Activated naive CD4-positive, alpha-beta T cell (primary cell): ENCODE data around the gene HPS1.
"Not testable (repeated sequence)": the region's sequence is repeated elsewhere in the genome, so short reads cannot be mapped to it uniquely, and the experiment has no call there.

Experiments
- DNase-seq, 4 experiments: peaks; one replicate each; lab custom pipeline; 2025; lab: John Stamatoyannopoulos, UW

The HPS1 gene

DNA sequence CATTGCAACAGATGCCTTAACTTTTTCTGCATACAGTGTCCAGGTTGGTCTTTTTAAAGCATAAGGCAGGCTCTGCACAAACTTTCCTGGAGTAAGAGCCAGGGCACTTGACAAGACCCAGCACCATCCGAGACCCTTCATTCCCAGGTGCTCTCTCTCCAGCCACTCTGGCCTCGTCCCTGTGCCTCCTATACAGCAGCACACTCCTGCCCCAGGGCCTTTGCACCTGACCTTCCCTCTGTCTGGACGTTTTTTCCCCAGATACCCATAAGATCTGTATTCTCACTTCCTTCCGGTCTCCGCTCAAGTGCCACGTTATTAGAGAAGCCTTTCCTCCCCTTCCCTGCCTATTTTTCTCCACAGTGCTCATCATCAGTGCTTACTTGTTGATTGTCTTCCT is 57.3 kb downstream of the HPS1 start:
- DNase-seq, result no peak

- no peak for DNase-seq
Observed at GRCh38 chr10:98388101-98388655, 58.6 kb downstream of the HPS1 start.

- DNase-seq, result no peak
Observed at GRCh38 chr10:98384531-98385133, 62.1 kb downstream of the HPS1 start.

DNA sequence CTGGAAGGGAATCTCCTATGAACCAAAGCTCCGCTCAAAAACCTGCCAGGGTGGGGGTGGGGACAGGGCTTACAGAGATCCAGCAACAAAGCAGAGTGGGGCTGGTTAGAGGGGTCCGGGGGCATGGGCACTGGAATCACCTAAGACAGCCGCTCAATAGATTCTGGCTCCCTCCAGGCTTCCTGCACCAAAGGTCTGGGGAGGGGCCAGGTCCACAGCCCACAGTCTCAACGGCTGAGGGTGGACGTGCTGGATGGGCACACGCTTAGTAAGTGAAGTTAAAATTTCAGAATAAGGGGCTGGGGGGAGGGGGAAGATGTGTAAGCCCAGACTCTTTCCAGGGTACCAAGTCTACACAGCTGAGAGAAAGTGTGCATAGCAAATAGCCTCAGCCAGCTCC is 62.9 kb downstream of the HPS1 start:
- no peak for DNase-seq

DNA sequence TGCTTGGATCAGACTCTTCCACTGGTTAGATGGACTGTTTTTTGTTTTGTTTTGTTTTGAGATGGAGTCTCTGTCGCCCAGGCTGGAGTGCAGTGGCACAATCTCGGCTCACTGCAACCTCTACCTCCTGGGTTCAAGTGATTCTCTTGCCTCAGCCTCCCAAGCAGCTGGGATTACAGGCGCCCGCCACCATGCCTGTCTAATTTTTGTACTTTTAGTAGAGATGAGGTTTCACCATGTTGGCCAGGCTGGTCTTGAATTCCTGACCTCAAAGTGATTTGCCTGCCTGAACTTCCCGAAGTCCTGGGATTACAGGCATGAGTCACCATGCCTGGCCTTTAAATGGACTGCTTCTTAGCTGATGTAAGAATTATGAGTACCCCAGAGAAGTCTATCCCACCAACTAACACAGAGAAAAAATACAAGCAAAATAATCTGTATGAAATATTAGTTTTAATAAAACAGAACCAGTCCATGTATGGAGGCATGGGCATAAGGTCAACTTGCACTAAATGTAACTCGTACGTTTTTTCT is 63.5 kb downstream of the HPS1 start:
- DNase-seq, result not testable (repeated sequence)

GRCh38 chr10:98382691-98383101 is 64.0 kb downstream of the HPS1 start:
- no peak for DNase-seq

DNA sequence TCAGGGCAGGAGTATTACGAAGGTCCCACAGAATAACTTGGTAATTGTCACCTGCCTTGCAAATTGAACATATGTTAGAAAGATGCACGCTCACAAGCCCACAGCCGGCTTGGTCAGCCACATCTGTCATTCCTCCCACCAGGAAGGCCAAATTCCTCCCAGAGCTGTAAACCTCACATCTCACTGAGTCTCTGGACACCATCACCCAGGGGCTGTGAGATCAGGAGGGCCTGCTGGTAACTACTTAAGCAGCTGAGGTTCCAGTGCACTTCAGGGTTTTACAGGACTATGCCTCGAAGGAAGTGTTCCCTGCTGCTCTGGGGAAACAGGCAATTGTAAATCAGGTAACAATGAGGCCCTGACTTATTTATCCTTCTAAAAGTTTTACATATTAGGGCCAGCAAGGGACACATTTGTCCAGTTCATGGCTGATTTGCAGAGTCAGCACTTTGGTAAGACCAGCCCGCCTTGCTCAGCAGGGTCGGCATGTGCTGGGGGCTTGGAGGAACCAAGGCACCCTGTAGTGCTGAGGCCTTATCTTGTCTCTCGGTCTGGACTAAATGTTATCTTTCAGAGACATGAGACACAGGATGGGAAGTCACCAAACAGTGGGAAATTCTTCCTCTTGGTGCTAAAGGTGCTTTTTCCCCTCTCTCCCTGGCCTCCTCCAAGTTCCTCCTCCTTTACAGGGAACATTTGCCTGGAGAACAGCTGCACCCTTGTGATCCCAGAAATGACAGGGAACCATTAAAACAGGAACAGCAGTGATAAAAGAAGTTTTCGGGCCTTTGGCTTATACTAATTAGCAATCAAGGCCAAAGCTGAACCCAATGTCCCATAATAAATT is 66.0 kb downstream of the HPS1 start:
- no peak for DNase-seq

DNA sequence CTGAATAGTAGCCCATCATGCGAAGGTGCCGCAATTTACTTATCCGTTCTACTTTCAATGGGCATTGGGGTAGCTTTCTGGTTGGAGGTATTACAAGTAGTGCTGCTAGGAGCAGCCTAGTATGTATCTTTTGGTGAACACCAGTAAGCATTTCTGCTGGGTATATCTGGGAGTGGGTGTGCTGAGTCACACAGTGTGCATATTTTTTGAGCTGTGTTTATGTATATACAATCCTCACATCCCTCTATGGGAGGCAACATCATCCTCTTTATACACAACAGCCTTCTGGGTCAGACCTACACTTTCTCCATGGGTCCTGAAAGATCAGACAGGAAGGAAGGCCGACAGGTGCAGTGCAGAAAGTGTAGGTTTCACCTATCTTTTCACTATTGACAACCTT is 68.0 kb downstream of the HPS1 start:
- DNase-seq, result no peak

DNA sequence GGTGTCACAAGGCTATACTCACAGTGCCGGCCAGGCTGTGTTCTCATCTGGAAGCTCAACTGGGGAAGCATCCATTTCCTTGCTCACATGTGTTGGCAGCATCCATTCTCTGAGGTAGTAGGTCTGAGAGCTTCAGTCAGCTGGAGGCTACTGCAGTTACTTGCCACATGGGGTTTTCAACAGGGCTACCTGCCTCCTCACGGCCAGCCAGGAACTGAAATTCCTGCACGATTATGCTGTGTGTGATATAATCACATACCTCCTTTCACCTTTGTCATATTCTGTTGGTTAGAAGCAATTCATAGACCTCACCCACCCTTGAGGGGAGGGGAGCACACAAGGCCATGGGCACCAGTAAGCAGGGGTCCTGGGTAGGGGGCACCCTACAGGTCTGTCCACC is 69.2 kb downstream of the HPS1 start:
- no peak for DNase-seq

GRCh38 chr10:98377001-98377400 is 69.7 kb downstream of the HPS1 start:
- DNase-seq, result no peak

- DNase-seq, result no peak
Observed at GRCh38 chr10:98376485-98376884, 70.2 kb downstream of the HPS1 start.

DNA sequence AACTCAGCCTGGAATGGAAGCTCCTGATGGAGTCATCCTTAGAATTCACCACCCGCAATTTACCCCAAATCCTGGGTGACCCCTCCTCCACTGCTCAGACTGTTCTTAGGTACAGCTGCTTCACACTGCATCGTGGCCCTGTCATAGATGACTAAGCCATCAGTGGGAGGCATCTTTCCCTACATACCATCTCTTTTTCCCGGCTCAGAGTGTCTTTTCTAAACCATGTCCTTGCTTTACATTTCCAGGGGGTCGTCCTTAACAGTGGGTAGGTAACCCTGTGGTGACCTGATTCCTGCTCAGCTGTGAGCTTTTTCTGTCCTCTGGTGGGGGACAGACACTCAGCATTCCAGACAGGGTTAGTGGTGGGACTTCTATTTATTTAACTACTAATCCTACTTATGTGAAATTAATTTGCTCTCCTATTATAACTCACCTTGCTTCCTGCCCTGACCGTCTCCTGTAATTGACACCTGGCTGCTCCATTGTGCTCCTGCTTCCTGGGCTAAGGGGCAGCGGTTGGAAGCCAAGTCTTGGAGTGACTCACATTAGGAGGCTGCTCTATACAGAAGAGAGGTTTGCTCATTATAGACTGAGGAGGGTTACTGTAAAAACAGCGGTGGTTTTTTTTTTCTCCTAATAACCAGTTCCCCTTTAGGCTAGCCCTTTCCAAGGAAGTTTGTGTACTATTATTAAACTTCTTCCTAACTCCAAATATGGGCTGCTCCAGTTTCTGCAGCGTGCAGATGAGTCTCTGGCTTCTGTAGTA is 72.3 kb downstream of the HPS1 start:
- no peak for DNase-seq

DNA sequence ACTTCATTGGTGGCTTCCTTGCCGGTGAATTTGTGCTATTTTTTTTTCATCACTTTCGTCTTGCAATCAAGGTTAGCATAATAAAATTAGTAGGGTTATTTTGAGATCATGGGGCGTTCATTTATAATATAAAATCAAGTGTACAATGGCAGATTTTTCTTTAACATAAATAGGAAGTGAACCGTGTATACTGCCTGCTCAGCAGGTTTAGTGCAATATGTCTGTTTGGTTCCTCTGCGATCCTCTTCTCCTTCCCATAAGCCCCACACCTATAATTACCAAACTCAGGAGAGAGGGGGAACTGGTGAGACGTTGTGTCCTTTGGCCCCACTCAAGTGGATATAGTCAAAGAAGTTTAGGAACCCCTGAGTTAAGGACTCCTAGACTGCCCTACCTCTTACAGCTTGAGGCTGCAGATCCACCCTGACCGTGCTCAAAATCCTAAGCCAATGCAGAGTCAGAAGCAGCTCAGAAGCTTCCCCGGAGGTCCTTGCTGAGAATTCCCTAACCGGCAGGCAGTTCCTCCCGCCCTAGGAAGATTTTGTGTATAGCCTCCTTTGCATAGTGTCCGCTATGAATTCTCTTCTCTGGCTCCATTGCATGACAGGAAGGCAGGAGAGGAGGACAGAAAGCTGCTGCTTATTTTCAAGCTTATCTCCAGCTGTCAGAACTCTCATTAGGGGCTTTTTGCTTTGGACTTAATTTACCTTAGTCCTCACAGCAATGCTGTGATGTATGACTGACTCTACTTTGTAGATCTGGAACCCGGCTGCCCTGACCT is 73.3 kb downstream of the HPS1 start:
- no peak for DNase-seq

DNA sequence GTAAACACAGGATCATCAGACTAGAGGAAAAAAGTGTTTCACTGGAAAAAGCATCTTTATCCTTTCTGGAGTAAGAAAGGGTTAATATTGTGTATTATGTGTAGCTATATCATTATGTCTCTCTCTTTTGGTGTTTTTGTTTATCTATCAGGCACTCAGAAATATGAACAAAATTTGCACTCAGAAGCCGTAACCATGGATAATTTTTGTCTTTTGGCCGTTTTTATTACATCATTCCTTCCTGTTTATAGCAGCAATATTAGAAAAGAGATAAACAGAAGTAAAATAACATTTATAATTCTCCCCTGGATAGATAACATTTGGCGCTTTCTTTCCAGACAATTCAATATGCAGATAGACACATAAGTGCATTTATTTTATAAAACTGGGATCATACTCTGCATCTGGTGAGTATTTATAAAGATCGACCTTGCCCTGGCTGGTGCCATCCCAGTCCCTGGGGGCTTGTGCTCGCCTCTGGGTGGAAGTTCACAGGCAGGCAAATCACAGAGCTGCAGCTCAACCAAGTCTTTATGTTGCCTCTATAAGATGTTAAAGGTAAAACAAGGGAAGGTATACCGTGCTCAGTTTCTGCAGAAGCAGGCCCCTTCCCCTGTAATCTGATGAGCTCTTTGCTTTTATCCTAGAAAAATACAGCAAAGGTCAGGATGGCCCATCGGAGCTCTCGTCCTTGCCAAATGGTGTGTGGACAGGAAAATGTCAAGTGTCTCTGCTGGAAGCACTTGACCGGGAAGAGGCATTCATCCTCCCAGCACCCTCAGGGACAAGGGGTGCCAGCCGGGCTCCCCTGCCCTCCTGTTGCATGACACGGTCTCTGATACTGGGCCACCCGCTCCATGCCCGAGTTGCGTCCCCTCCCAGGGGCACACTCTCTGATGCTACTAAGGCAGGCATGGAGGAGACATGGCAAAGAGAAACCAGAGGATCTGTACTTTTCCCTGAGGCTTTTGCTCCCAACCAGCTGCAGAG is 75.6 kb downstream of the HPS1 start:
- DNase-seq, result no peak

DNA sequence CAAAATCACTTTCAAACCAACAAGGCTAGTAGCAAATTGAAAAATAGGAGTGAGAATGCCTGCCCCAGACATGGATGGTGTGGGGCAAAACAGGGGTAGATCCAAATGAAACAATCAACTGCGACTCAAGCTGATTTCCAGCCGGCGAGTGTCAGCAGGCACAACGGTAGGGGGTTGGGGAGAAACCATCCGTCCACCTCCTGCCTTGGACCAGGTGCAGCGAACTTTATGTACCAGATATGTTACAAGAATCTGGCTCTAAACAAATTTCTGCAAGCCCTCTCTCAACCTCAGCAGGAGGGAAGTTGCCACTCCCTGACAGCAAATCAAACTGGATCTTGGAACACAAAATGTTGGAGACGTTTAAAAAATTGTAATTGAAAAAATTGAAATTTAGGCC is 76.9 kb downstream of the HPS1 start:
- no peak for DNase-seq

DNA sequence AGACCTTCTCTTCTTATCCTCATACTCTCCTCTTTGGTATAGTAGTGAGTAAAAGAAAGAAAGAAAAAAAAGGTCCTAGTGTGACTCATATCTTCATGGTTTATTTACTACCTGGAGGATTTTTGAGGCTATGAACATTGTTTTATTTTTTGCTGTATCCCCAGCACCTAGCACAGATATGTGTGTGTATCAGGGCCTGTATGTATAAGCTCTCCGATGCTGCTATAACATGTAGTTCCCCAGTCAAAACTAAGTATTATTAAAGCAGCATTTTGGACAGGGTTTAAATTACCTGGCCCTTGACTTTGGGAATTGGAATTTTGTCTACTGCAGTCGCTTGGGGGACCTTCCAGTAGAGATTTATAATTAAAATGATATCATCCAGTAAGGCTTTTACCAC is 78.1 kb downstream of the HPS1 start:
- DNase-seq, result no peak

DNA sequence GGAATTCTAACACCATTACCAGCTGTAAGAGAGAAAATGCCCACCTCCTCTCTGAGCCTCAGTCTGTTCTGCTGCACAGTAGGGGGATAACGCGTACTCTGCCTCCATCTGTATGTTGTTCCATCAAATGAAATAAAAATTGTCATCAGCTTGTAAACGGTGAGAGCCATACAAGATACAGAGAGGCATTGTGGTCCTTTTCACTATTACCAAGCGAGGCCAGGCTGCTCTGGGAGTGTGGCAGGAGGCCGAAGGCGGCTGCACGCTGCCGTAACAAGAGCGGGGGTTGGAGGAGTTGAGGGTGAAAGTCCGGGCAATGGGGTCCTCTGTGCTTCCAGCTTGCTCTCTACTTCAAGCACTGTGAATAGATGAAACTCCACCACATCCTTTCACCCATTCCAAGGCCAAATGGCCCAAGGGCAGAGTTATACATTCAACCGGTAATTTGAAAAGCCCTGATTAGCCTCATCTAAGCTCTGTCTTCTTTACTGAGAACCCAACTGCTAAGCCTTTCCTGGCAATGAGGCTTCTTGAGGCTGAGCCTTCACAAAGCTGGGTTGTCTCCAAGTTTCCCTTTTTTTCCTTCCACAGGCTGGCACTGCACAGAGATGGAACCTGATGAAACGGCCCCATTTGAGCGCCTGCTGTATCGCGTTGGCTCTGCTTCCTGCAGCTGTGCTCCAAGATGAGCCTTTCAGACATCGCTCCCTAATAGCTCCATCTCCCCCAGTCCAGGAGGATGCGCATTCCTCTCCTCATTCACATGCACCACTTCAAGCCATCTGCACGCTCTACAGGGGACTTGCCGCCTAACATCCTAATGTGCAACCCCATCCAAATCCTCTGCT is 78.9 kb downstream of the HPS1 start:
- no peak for DNase-seq
